Measurements from ENCODE around the gene IFITM5.
"Not testable (repeated sequence)": the region's sequence is repeated elsewhere in the genome, so short reads cannot be mapped to it uniquely, and the experiment has no call there.

Gene IFITM5

GRCh38 chr11:299081-299891 lies at the start of gene IFITM5:
IFITM5 (minus strand) TSS chr11:299526; CDS start chr11:299490, 36 bp downstream.
- DNase-seq (ENCODE audit: low read depth), result peak; percentile 61

- no peak for DNase-seq (ENCODE audit: low read depth)
Measured at GRCh38 chr11:346529-346928, 47.2 kb upstream of the IFITM5 start.

- no peak for DNase-seq (ENCODE audit: low read depth)
Measured at GRCh38 chr11:344836-345578, 45.7 kb upstream of the IFITM5 start.

DNA sequence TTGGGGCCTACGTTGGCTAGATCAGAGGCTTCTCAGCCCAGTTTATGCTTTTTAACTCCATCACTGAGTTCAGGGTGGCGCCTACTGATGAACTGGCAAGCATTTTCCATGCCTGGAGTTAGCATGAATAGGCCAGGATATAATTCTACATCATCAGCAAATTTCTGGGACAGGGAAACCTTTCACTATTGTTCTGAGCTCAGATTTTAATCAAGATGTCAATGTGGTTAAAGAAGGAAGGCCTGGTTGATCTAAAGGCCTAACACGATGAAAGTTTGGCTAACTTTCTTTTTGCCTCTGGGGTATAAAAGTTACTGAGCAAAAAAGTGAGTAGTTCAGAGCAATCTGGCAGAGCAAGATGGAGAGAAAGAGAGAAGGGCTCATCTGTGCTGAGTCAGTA lies 43.0 kb upstream of the IFITM5 start:
- DNase-seq (ENCODE audit: low read depth), result no peak

- DNase-seq (ENCODE audit: low read depth), result no peak
Measured at GRCh38 chr11:340539-341512, 41.5 kb upstream of the IFITM5 start.

DNA sequence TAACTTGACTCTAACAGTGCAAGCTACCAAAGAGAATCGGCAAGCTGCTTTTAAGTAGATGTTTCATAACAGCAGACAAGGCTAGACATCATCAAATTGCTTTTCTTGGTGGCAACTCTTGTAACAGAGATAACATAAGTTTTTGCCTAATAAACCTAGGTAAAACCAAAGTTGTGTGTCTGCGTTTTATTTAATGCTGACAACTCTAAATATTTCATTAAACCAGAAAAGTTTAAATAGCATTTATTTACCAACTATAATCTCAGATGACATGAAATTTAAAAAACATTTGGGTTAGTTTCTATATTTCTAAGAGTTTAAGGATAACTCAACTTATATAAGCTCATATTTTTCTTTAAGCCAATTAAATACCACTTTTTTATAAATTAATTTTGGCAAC lies 40.6 kb upstream of the IFITM5 start:
- DNase-seq (ENCODE audit: low read depth), result no peak

DNA sequence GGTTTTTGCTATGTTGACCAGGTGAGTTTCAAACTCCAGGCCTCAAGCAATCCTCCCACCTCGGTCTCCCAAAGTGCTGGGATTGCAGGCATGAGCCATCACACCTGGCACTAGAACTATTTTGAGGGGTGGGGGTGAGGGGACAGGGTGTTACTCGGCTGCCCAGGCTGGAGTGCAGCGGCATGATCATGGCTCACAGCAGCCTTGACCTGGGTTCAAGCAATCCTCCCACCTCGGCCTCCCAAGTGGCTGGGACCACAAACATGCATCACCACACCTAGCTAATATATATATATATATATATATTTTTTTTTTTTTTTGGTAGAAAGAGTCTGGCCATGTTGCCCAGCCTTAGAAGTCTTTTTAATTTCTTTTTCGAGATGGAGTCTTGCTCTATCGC lies 38.4 kb upstream of the IFITM5 start:
- DNase-seq (ENCODE audit: low read depth), result no peak

DNA sequence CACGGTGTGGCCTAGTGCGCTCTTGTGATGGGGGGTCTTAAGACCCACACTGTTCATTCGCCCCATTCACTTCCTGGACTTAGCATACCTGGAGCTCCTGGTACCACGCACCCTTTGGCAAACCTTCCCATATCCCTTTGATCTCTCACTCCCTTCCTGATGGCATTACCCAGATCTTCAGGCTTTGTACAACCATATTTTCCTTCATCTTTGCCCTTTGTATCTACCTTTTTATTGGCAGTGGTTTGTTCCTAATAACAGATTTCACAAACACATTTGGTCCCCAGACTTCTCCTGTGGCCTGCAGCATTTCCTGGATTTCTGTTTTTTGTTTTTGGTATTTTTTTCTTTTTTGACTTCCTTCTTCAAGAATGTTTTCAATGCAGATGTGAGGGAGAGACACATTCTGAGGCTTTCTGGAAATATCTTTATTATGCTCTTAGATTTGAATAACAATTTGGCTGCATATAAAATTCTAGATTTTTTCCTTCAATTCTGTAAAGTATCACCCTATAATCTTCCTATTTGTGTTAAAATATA lies 37.4 kb upstream of the IFITM5 start:
- no peak for DNase-seq (ENCODE audit: low read depth)

DNA sequence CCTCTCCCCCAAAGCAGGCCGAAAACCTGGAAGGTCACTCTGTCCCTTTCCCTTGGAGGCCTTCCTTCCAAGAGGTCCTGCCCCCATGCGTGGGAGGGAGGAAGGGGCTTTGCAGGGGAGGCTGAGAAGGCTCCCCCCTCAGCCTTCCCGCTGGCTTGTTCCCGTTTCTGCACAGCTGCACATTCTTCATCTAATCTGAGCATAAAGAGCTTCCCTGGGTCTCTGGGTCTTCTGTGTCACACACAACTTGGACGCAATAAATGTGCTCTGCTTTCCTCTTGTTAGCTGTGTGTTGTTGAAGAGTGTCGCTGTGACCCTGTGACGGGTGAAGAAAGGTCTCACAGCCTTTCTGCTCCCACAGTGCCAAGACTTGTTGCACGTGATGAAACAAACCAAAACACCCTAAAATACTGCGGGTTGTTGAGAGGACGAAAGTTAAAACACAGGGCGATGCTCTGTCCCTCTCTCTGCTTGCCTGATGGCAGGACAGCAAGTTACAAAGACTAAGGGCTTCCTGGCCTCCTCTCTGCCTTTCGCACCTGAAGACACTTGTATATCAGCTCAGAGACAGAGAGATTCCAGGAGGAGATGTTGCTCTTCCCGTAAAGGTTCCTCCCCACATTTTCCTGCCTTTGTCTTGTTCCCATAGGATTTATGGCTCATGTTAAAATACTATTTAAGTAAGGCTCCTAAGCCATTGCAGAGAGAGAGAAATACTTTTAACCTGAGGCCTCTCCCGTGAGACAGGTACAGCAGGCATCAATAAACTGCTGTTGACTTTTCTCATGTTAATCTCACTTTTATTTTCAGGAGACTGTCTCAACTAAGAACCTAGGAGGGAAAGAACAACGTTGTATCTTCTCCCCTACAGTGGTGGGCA lies 36.7 kb upstream of the IFITM5 start:
- DNase-seq (ENCODE audit: low read depth), result no peak

DNA sequence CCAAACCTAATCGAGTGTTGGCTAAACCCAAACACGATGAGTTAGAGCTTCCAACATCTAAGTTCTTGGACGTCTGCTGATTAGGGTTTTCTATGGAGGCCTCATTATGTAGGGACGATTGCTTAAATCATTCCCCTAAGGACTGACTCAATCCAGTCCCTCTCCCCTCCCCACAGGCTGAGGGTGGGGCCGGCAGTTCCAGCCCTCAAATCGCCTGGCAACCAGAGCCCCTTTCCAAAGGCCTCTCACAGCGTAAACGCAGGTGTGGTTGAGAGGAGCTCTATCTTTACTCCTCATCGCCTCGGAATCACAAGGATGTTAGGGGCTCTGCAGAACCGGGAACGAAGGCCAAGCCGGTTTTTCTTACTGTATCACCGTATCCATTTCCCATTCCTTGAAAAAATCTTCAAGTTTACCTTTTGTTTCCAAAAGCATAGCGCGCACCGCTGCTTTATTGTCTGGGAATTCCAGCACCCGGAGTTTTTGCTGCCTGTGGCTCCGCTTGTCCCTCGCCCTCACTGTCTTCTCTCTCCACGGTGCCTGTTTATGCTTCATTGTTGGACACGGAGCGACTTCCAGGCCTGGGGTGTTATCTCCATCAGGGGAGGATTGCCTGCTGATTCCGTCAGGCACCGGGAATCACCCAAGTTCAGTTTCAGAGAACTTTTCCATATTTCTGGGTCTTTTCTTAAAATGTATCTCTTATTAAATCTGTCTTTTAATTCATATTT lies 35.1 kb upstream of the IFITM5 start:
- DNase-seq (ENCODE audit: low read depth), result no peak

GRCh38 chr11:333616-334263 lies 34.4 kb upstream of the IFITM5 start:
- DNase-seq (ENCODE audit: low read depth), result not testable (repeated sequence)

GRCh38 chr11:332651-333480 lies 33.5 kb upstream of the IFITM5 start:
- no peak for DNase-seq (ENCODE audit: low read depth)

DNA sequence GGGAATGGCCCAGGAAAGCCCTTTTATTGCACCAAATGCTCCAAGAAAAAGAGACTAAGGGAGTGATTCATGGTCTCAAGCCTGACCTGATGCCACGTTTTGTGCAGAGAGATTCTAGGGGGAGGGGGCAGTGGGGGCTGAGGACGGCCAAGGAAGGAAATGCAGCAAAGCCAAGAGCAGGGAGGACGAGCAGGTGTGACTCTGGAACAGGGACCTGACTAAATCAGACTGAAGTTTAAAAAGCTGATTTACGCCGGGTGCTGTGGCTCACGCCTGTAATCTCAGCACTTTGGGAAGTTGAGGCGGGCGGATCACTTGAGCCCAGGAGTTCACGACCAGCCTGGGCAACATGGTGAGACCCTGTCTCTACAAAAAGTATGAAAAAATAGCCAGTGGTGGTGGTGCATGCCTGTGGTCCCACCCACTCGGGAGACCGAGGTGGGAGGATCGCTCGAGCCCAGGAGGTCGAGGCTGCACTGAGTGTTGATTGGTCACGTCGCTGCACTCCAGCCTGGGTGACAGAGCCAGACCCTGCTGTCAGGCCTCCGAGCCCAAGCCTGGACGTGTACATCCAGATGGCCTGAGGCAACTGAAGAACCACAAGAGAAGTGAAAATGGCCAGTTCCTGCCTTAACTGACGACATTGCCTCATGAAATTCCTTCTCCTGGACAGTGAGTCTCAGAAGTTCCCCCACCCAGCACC lies 32.2 kb upstream of the IFITM5 start:
- DNase-seq (ENCODE audit: low read depth), result no peak

DNA sequence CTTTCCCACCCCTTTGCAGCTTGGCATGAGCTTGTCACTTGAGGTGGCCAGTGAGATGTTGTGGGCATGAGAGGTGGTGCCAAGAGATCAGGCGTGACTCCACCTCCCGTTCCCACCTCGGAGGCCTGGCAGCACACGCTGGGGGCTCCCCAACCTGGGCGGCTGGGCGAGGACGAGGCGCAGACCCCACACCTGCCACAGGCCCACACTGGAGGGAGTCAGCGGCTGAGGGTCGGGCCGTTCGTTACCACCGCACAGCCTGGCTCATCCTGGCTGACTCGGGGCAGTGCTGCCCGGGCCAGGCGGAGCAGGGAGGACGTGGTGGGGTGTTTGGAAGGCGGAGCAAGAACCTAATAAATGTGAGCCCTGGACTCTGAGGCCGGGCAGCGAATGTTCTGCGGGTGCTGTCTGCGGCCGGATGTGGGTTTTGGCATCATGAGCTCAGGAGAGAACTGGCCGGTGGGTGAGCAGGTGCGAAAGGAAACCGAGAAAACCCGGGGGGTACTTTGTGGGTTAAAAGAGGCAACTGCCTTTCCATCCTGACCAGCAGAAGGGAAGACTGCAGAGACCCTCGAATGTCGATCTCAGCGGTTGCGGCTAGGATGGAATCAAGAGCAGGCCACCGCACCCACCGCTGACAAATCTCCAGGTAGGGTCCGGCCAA lies 31.5 kb upstream of the IFITM5 start:
- DNase-seq (ENCODE audit: low read depth), result no peak

- DNase-seq (ENCODE audit: low read depth), result no peak
Measured at GRCh38 chr11:330307-330693, 31.0 kb upstream of the IFITM5 start.

DNA sequence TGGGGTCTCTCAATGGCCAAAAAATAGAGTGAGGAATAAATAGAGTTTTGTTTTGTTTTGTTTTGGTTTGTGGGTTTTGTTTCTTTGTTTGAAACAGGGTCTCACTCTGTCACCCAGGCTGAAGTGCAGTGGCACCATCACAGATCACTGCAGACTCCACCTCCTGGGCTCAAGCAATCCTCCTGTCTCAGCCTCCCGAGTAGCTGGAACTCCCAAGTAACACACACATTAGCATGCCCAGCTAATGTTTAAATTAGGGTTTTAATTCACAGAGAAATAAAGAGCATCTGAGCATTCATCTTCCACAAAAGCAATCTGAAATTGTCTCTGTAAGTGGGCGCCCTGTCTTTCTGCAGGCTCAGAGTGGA lies 30.5 kb upstream of the IFITM5 start:
- DNase-seq (ENCODE audit: low read depth), result no peak

DNA sequence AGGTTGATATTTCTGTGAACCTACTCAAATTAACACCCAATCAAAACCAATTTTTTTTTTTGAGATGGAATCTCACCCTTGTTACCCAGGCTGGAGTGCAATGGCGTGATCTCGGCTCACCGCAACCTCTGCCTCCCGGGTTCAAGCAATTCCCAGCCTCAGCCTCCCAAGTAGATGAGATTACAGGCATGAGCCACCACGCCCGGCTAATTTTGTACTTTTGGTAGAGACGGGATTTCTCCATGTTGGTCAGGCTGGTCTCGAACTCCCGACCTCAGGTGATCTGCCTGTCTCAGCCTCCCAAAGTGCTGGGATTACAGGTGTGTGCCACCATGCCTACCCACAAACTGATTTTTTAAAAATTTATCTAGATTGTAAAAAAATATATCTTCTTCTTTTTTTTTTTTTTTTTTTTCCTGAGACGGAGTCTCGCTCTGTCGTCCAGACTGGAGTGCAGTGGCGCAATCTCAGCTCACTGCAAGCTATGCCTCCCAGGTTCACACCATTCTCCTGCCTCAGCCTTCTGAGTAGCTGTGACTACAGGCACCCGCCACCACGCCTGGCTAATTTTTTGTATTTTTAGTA lies 29.3 kb upstream of the IFITM5 start:
- not testable (repeated sequence) for DNase-seq (ENCODE audit: low read depth)

Data from activated T-cell treated with anti-CD3 and anti-CD28 coated beads for 1 hour (primary cell).